ENCODE data around the gene PLSCR1.

PLSCR1 gene

GRCh38 chr3:146519810-146520209 is 24.6 kb downstream of the PLSCR1 start:
- H2BK15ac ChIP-seq (ENCODE audit: low read depth, poor library complexity, severe bottlenecking), result no peak overlapping the region

GRCh38 chr3:146517684-146518435 is 26.5 kb downstream of the PLSCR1 start:
- no peak overlapping the region for H3K4me3 ChIP-seq (ENCODE audit: insufficient read depth in 1 of 2, low read depth in 1 of 2, low read length in 2 of 2)
- H3K23ac ChIP-seq (ENCODE audit: low read length in 2 of 2), result no peak overlapping the region
- H4K91ac ChIP-seq (ENCODE audit: low read length), result no peak overlapping the region
- no peak overlapping the region for H2BK120ac ChIP-seq (ENCODE audit: low read depth, low read length)
- no peaks in the 10 kb centered on the region for H3K79me1 ChIP-seq (replicated peaks; ENCODE audit: low read length, poor library complexity, severe bottlenecking)
- peaks cover 3% of the 10 kb centered on the region for H3K4me1 ChIP-seq (ENCODE audit: control insufficient read depth, insufficient read depth, low read depth, low read length)
- H2BK5ac ChIP-seq (ENCODE audit: low read depth, low read length, poor library complexity, severe bottlenecking), result no peak overlapping the region
- no peak overlapping the region for H2BK15ac ChIP-seq (ENCODE audit: low read depth, poor library complexity, severe bottlenecking)
- H2AFZ ChIP-seq (ENCODE audit: low read depth, low read length), result no peak overlapping the region
- 85% methylated on average over 3 of the region's 4 CpGs for WGBS
- no peak overlapping the region for H3K18ac ChIP-seq (ENCODE audit: low read depth in 1 of 2, low read length in 2 of 2)
- no peak overlapping the region for H3K4ac ChIP-seq (ENCODE audit: low read depth in 1 of 2, low read length in 2 of 2)
- H3K4me2 ChIP-seq (ENCODE audit: low read length, poor library complexity, severe bottlenecking), result no peak overlapping the region
- H4K8ac ChIP-seq (ENCODE audit: low read length), result no peak overlapping the region
- DNase-seq, result no peak
- H3K27ac ChIP-seq (ENCODE audit: low read length, poor library complexity, severe bottlenecking), result no peak overlapping the region
- H3K9me3 ChIP-seq (ENCODE audit: control insufficient read depth, low read length), result no peaks in the 10 kb centered on the region
- no peak overlapping the region for H3K9ac ChIP-seq (ENCODE audit: low read length)
- H3K36me3 ChIP-seq (ENCODE audit: control insufficient read depth in 1 of 2, insufficient read depth in 2 of 2, low read depth in 1 of 2, low read length in 2 of 2), result peaks cover 4 to 82% of the 10 kb centered on the region in 2 experiments
- H2BK12ac ChIP-seq (ENCODE audit: low read length in 2 of 2), result no peak overlapping the region
- H3K27me3 ChIP-seq (ENCODE audit: control insufficient read depth in 1 of 2, insufficient read depth in 1 of 2, low read length in 2 of 2), result no peaks in the 10 kb centered on the region
- no peak overlapping the region for H2AK5ac ChIP-seq (ENCODE audit: low read length, severe bottlenecking)
- H3K14ac ChIP-seq (ENCODE audit: low read length in 2 of 2), result no peak overlapping the region

More at GRCh38 chr3:146519810-146520209, 24.6 kb downstream of the PLSCR1 start:
- Histone ChIP-seq H3K36me3 (ENCODE audit: control insufficient read depth in 1 of 2, insufficient read depth in 2 of 2, low read depth in 1 of 2, low read length in 2 of 2) (peaks cover under 1 to 81% of the 10 kb centered on the region in 2 experiments), H3K14ac (ENCODE audit: low read length in 2 of 2) (no peak overlapping the region), H2AFZ (ENCODE audit: low read depth, low read length) (no peak overlapping the region), H3K4me2 (ENCODE audit: low read length, poor library complexity, severe bottlenecking) (no peak overlapping the region), H4K91ac (ENCODE audit: low read length) (no peak overlapping the region), H3K23ac (ENCODE audit: low read length in 2 of 2) (no peak overlapping the region), H2BK120ac (ENCODE audit: low read depth, low read length) (no peak overlapping the region), H3K27ac (ENCODE audit: low read length, poor library complexity, severe bottlenecking) (no peak overlapping the region), H4K8ac (ENCODE audit: low read length) (no peak overlapping the region), H3K79me1 (replicated peaks; ENCODE audit: low read length, poor library complexity, severe bottlenecking) (no peaks in the 10 kb centered on the region), H3K18ac (ENCODE audit: low read depth in 1 of 2, low read length in 2 of 2) (no peak overlapping the region), H2BK12ac (ENCODE audit: low read length in 2 of 2) (no peak overlapping the region), H3K4me1 (ENCODE audit: control insufficient read depth, insufficient read depth, low read depth, low read length) (peaks cover 1% of the 10 kb centered on the region), H2BK5ac (ENCODE audit: low read depth, low read length, poor library complexity, severe bottlenecking) (no peak overlapping the region), H2AK5ac (ENCODE audit: low read length, severe bottlenecking) (no peak overlapping the region), H3K9ac (ENCODE audit: low read length) (no peak overlapping the region), H3K4me3 (ENCODE audit: insufficient read depth in 1 of 2, low read depth in 1 of 2, low read length in 2 of 2) (no peak overlapping the region), H3K9me3 (ENCODE audit: control insufficient read depth, low read length) (no peaks in the 10 kb centered on the region), H3K27me3 (ENCODE audit: control insufficient read depth in 1 of 2, insufficient read depth in 1 of 2, low read length in 2 of 2) (no peaks in the 10 kb centered on the region), H3K4ac (ENCODE audit: low read depth in 1 of 2, low read length in 2 of 2) (no peak overlapping the region)
- DNase-seq, result no peak

GRCh38 chr3:146513386-146514051 is 30.9 kb downstream of the PLSCR1 start:
- Histone ChIP-seq H3K18ac (ENCODE audit: low read depth in 1 of 2, low read length in 2 of 2) (no peak overlapping the region), H2BK120ac (ENCODE audit: low read depth, low read length) (no peak overlapping the region), H2BK12ac (ENCODE audit: low read length in 2 of 2) (no peak overlapping the region), H4K91ac (ENCODE audit: low read length) (no peak overlapping the region), H3K4ac (ENCODE audit: low read depth in 1 of 2, low read length in 2 of 2) (no peak overlapping the region), H3K4me3 (ENCODE audit: insufficient read depth in 1 of 2, low read depth in 1 of 2, low read length in 2 of 2) (no peak overlapping the region), H3K36me3 (ENCODE audit: control insufficient read depth in 1 of 2, insufficient read depth in 2 of 2, low read depth in 1 of 2, low read length in 2 of 2) (peaks cover 4 to 49% of the 10 kb centered on the region in 2 experiments), H2BK15ac (ENCODE audit: low read depth, poor library complexity, severe bottlenecking) (no peak overlapping the region), H2AK5ac (ENCODE audit: low read length, severe bottlenecking) (no peak overlapping the region), H3K4me1 (ENCODE audit: control insufficient read depth, insufficient read depth, low read depth, low read length) (peaks cover 5% of the 10 kb centered on the region), H3K9me3 (ENCODE audit: control insufficient read depth, low read length) (no peaks in the 10 kb centered on the region), H3K4me2 (ENCODE audit: low read length, poor library complexity, severe bottlenecking) (no peak overlapping the region), H2AFZ (ENCODE audit: low read depth, low read length) (no peak overlapping the region), H3K27ac (ENCODE audit: low read length, poor library complexity, severe bottlenecking) (no peak overlapping the region), H4K8ac (ENCODE audit: low read length) (no peak overlapping the region), H3K79me1 (replicated peaks; ENCODE audit: low read length, poor library complexity, severe bottlenecking) (no peaks in the 10 kb centered on the region), H3K9ac (ENCODE audit: low read length) (no peak overlapping the region), H3K23ac (ENCODE audit: low read length in 2 of 2) (no peak overlapping the region), H3K14ac (ENCODE audit: low read length in 2 of 2) (no peak overlapping the region), H3K27me3 (ENCODE audit: control insufficient read depth in 1 of 2, insufficient read depth in 1 of 2, low read length in 2 of 2) (no peaks in the 10 kb centered on the region), H2BK5ac (ENCODE audit: low read depth, low read length, poor library complexity, severe bottlenecking) (no peak overlapping the region)
- DNase-seq, result no peak
- 97% methylated on average over 1 of the region's 2 CpGs for WGBS

- Histone ChIP-seq H2AFZ (ENCODE audit: low read depth, low read length) (no peak overlapping the region), H3K36me3 (ENCODE audit: control insufficient read depth in 1 of 2, insufficient read depth in 2 of 2, low read depth in 1 of 2, low read length in 2 of 2) (peaks cover 4 to 33% of the 10 kb centered on the region in 2 experiments), H4K8ac (ENCODE audit: low read length) (no peak overlapping the region), H3K4me2 (ENCODE audit: low read length, poor library complexity, severe bottlenecking) (no peak overlapping the region), H2BK12ac (ENCODE audit: low read length in 2 of 2) (no peak overlapping the region), H3K79me1 (replicated peaks; ENCODE audit: low read length, poor library complexity, severe bottlenecking) (no peaks in the 10 kb centered on the region), H3K23ac (ENCODE audit: low read length in 2 of 2) (no peak overlapping the region), H2BK120ac (ENCODE audit: low read depth, low read length) (no peak overlapping the region), H4K91ac (ENCODE audit: low read length) (no peak overlapping the region), H3K9me3 (ENCODE audit: control insufficient read depth, low read length) (no peaks in the 10 kb centered on the region), H3K27ac (ENCODE audit: low read length, poor library complexity, severe bottlenecking) (peak overlapping the region; percentile 51), H3K18ac (ENCODE audit: low read depth in 1 of 2, low read length in 2 of 2) (no peak overlapping the region), H2AK5ac (ENCODE audit: low read length, severe bottlenecking) (no peak overlapping the region), H2BK15ac (ENCODE audit: low read depth, poor library complexity, severe bottlenecking) (no peak overlapping the region), H3K4me3 (ENCODE audit: insufficient read depth in 1 of 2, low read depth in 1 of 2, low read length in 2 of 2) (no peak overlapping the region), H3K4ac (ENCODE audit: low read depth in 1 of 2, low read length in 2 of 2) (no peak overlapping the region), H2BK5ac (ENCODE audit: low read depth, low read length, poor library complexity, severe bottlenecking) (no peak overlapping the region), H3K9ac (ENCODE audit: low read length) (no peak overlapping the region), H3K4me1 (ENCODE audit: control insufficient read depth, insufficient read depth, low read depth, low read length) (peaks cover 7% of the 10 kb centered on the region), H3K27me3 (ENCODE audit: control insufficient read depth in 1 of 2, insufficient read depth in 1 of 2, low read length in 2 of 2) (no peaks in the 10 kb centered on the region), H3K14ac (ENCODE audit: low read length in 2 of 2) (no peak overlapping the region)
- peak; percentile 15 for DNase-seq
- WGBS, result 91% methylated on average over 2 of the region's 3 CpGs
These were observed 32.8 kb downstream of the PLSCR1 start for GRCh38 chr3:146511402-146512134.
